ENCODE results near the gene TUSC2. TPM values are rescaled to one million over a fixed set of nuclear protein-coding genes. Genes with fewer than 3 reads are reported as not detected.

The TUSC2 gene
- total and polyA plus RNA-seq, 9 of the 15 experiments (the other 6 are each of a cell fraction or from before 2014, with no cell fraction given), result 2.8 to 67.5 (median 25.8) TPM

GRCh38 chr3:50299638-50299928 is 28.4 kb downstream of the TUSC2 start (continued):
- peak; percentile 77 for TF ChIP-seq ZFX (CRISPR knock-in tag; IDR thresholded peaks at IDR 0.05)
- 0 out of 2 replicates have a peak, but pooled peaks have one; percentile 19 for TF ChIP-seq REST (IDR thresholded peaks at IDR 0.05; ENCODE audit: borderline replicate concordance)
- no peak for TF ChIP-seq REST (CRISPR knock-in tag; IDR thresholded peaks at IDR 0.05; ENCODE audit: low read depth)
- TF ChIP-seq LCOR (CRISPR knock-in tag; IDR thresholded peaks at IDR 0.05), result peak; percentile 76; the same call in 1 of the 2 replicates
- TF ChIP-seq CREM (IDR thresholded peaks at IDR 0.05; ENCODE audit: low read depth), result peak; percentile 66
- no peak for TF ChIP-seq ZNF586 (CRISPR knock-in tag; conservative IDR thresholded peaks at IDR 0.05)
- no peak for TF ChIP-seq IRF2 (CRISPR knock-in tag; IDR thresholded peaks at IDR 0.05)
